RPMI7951 (cell line): ENCODE results near the gene CFD. TPM values are rescaled to one million over a fixed set of nuclear protein-coding genes. Genes with fewer than 3 reads are reported as not detected.
A peak's percentile ranks its signal among the peaks of the same experiment; 100 is the strongest.
"Not testable (repeated sequence)": the region's sequence is repeated elsewhere in the genome, so short reads cannot be mapped to it uniquely, and the experiment has no call there.

ENCODE experiments used
- DNase-seq: peaks from one replicate; pipeline ENCODE4 v3.0.0-alpha.2; 2012; ENCODE audit warnings: low read depth
- total RNA-seq: library from RNA; depleted of rRNA; stranded (reverse); fragments of >200 nt; shearing (Covaris generic); gene quantifications from 2 replicates; pipeline ENCODE4 v1.2.3, GENCODE V29; 2014

CFD gene
- total RNA-seq, 1 experiment from 2014 or later: 0.60 TPM

- no peak for DNase-seq
Measured at GRCh38 chr19:852136-853013, 7.1 kb upstream of the CFD start, which contains the start of gene ELANE. TSS of gene ELANE (plus strand) at chr19:852303. CDS start at chr19:852329, 26 bp downstream.

- no peak for DNase-seq
Measured at GRCh38 chr19:853014-853585, 6.4 kb upstream of the CFD start.

GRCh38 chr19:853614-854220, 5.7 kb upstream of the CFD start:
- DNase-seq: not testable (repeated sequence)

- DNase-seq: no peak
Measured at GRCh38 chr19:854549-854948, 4.9 kb upstream of the CFD start.

GRCh38 chr19:855142-855541, 4.3 kb upstream of the CFD start:
- DNase-seq: no peak

GRCh38 chr19:855566-856120, 3.8 kb upstream of the CFD start:
- DNase-seq: no peak

GRCh38 chr19:858284-858683, 1.2 kb upstream of the CFD start:
- DNase-seq: no peak

- DNase-seq: no peak
Measured at GRCh38 chr19:861141-861755, 1.8 kb downstream of the CFD start.

- no peak for DNase-seq
Measured at GRCh38 chr19:861756-862580, 2.5 kb downstream of the CFD start.

GRCh38 chr19:862581-863314, 3.3 kb downstream of the CFD start:
- peak; percentile 58 for DNase-seq

- DNase-seq: no peak
Measured at GRCh38 chr19:863315-863620, 3.8 kb downstream of the CFD start.

- DNase-seq: no peak
Measured at GRCh38 chr19:866769-867300, 7.4 kb downstream of the CFD start.

- DNase-seq: no peak
Measured at GRCh38 chr19:867301-867793, 7.9 kb downstream of the CFD start.

- no peak for DNase-seq
Measured at GRCh38 chr19:867855-868457, 8.5 kb downstream of the CFD start.

- no peak for DNase-seq
Measured at GRCh38 chr19:868458-869244, 9.2 kb downstream of the CFD start.

- DNase-seq: peak; percentile 85
Measured at GRCh38 chr19:869245-870177, 10.0 kb downstream of the CFD start.

GRCh38 chr19:870314-870713, 10.8 kb downstream of the CFD start:
- DNase-seq: no peak

GRCh38 chr19:870963-871401, 11.5 kb downstream of the CFD start:
- no peak for DNase-seq
